K562 (cell line): ENCODE results near the gene ANKRD60. TPM values are rescaled to one million over a fixed set of nuclear protein-coding genes. Genes with fewer than 3 reads are reported as not detected.

Experiments
- ATAC-seq: fragments of 200-7000 bp; cut with Tn5 transposase; 3 replicates; pipeline ENCODE4 v1.9.1; 2020; ENCODE audit warnings: moderate library complexity
- BruUV-seq: library from RNA; stranded (reverse); fragments of 400-500 nt; replicated peaks from 2 replicates; lab custom pipeline; 2021; lab: Mats Ljungman, UMichigan
- CTCF ChIA-PET: fragments of 300-600 bp; formaldehyde crosslinking; extraction: SDS; loops from one replicate; lab custom pipeline; 2021; ENCODE audit warnings: low intra/inter-chr PET ratio; lab: Yijun Ruan, JAX
- POLR2A ChIA-PET: fragments of 300-600, 350-650 bp; sonication (Branson Sonifier 250); formaldehyde crosslinking; extraction: SDS; loops from one replicate; lab custom pipeline; 2021; ENCODE audit warnings: antibody characterized with exemption, inconsistent platforms; lab: Yijun Ruan, JAX
- DNase-seq, 4 experiments: peaks; one replicate each; pipeline versions ENCODE4 v3.0.0 to v3.0.0-alpha.2; 2011 to 2018; ENCODE audit warnings: low spot score in 3 of 4, mixed read lengths in 3 of 4; ENCODE audit errors: extremely low read depth in 1 of 4
- FAIRE-seq: peaks from 2 replicates; lab custom pipeline; 2011; peaks lifted over from hg19 to GRCh38; lab: Jason Lieb, UNC
- H2AFZ ChIP-seq: 2 replicates; pipeline ENCODE4 v1.6.0; 2011; ENCODE audit warnings: low read depth, low read length, control low read depth, inconsistent platforms
- H3K27ac ChIP-seq: fragments of 200-600 bp; 3 replicates; pipeline ENCODE4 v1.8.0; 2011; ENCODE audit warnings: low read depth, mild to moderate bottlenecking, control low read depth, inconsistent platforms, low read length, moderate library complexity, mixed read lengths; ENCODE audit errors: extremely low read depth
- H3K27me3 ChIP-seq, 2 experiments: fragments of 300-600 bp in 1 of 2; 2 replicates in 1 of 2; 3 replicates in 1 of 2; pipeline versions ENCODE4 v1.6.0 to v1.8.0; 2011; ENCODE audit warnings: inconsistent platforms in 2 of 2, low read length in 2 of 2, mild to moderate bottlenecking in 1 of 2, mixed read lengths in 1 of 2, moderate library complexity in 1 of 2; ENCODE audit not compliant: control insufficient read depth in 2 of 2, insufficient read depth in 2 of 2
- H3K36me3 ChIP-seq: fragments of 300-600 bp; 3 replicates; pipeline ENCODE4 v1.8.0; 2011; ENCODE audit warnings: mild to moderate bottlenecking, low read length, inconsistent platforms; ENCODE audit not compliant: control insufficient read depth, insufficient read depth
- H3K4me1 ChIP-seq, 2 experiments: fragments of 200-600 bp in 1 of 2; replicated peaks in 1 of 2; 2 replicates in 1 of 2; 3 replicates in 1 of 2; pipeline versions ENCODE4 v1.5.1 to v1.8.0; 2011; ENCODE audit warnings: inconsistent platforms in 2 of 2, low read length in 2 of 2, mild to moderate bottlenecking in 1 of 2, mixed read lengths in 1 of 2, moderate library complexity in 1 of 2; ENCODE audit not compliant: control insufficient read depth in 2 of 2, insufficient read depth in 2 of 2
- H3K4me2 ChIP-seq: 2 replicates; pipeline ENCODE4 v1.6.1; 2011; ENCODE audit warnings: low read length, control low read depth, inconsistent platforms, mixed read lengths; ENCODE audit not compliant: insufficient read depth
- H3K4me3 ChIP-seq: fragments of 200-600 bp; sonication (generic), shearing (Covaris generic); 2 replicates; pipeline ENCODE4 v1.5.1; 2016; ENCODE audit warnings: control low read depth, inconsistent platforms
- H3K79me2 ChIP-seq: fragments of 200-600 bp; 3 replicates; pipeline ENCODE4 v1.8.0; 2011; ENCODE audit warnings: low read length, inconsistent platforms; ENCODE audit not compliant: control insufficient read depth, insufficient read depth
- H3K9ac ChIP-seq, 2 experiments: 2 replicates each; pipeline versions ENCODE4 v1.6.0 to v1.6.1; 2011; ENCODE audit warnings: low read depth in 2 of 2, low read length in 2 of 2, control low read depth in 1 of 2, inconsistent platforms in 1 of 2, mild to moderate bottlenecking in 1 of 2, mixed read lengths in 1 of 2; ENCODE audit not compliant: insufficient read depth in 1 of 2
- H3K9me1 ChIP-seq: one replicate; pipeline ENCODE4 v1.6.0; 2011; ENCODE audit warnings: inconsistent platforms, mild to moderate bottlenecking, low read length, moderate library complexity; ENCODE audit not compliant: control insufficient read depth, insufficient read depth
- H3K9me3 ChIP-seq: replicated peaks from 2 replicates; pipeline ENCODE4 v1.5.1; 2011; ENCODE audit warnings: low read depth, low read length, inconsistent platforms; ENCODE audit not compliant: control insufficient read depth, insufficient read depth
- H4K20me1 ChIP-seq: replicated peaks from 2 replicates; pipeline ENCODE4 v1.6.1; 2011; ENCODE audit warnings: low read length, inconsistent platforms, mixed read lengths; ENCODE audit not compliant: control insufficient read depth, insufficient read depth
- LEF1 ChIP-seq: fragments of 450-650 bp; IDR thresholded peaks from 2 replicates; pipeline ENCODE4 v1.6.1; 2016; ENCODE audit warnings: mild to moderate bottlenecking
- MTA1 ChIP-seq: fragments of 450-650 bp; IDR thresholded peaks from 2 replicates; pipeline ENCODE4 v1.6.1; 2017; ENCODE audit warnings: borderline replicate concordance
- MTA2 ChIP-seq: fragments of 450-650 bp; IDR thresholded peaks from 2 replicates; pipeline ENCODE4 v1.6.1; 2016; ENCODE audit warnings: low read depth
- ZBED1 ChIP-seq: IDR thresholded peaks from 2 replicates; pipeline ENCODE4 v1.6.1; 2014
- ZNF140 ChIP-seq: fragments of 250-450 bp; sonication (Bioruptor Pico); IDR thresholded peaks from 2 replicates; pipeline ENCODE4 v1.8.0; 2021; ENCODE audit warnings: moderate library complexity, mild to moderate bottlenecking, inconsistent platforms
- WGBS: fragments of 100-300 bp; shearing (Covaris generic); methylation state at CpG from one replicate; pipeline ENCODE4 v1.1.6; 2016; ENCODE audit warnings: low coverage, mixed read lengths; ENCODE audit not compliant: insufficient coverage; ENCODE audit errors: missing lambda C conversion rate; 5-methylcytosine and 5-hydroxymethylcytosine counted together
- in situ Hi-C: fragments of 300-500 bp; cut with MboI; formaldehyde crosslinking; loops from 4 replicates; pipeline ENCODE4 v1.15.0; 2018; ENCODE audit warnings: inconsistent platforms, mixed read lengths
- intact Hi-C: fragments of 100-400 bp; cut with micrococcal nuclease; formaldehyde crosslinking; loops from 2 replicates; pipeline ENCODE4 v1.14.2; 2022
- polyA plus RNA-seq, 8 experiments: library from polyadenylated mRNA; depleted of rRNA in 4 of 8; stranded (reverse) in 5 of 8; unstranded in 3 of 8; fragments of >200 nt; fragmentation: Nextera tagmentation in 2 of 8; fragmentation: Illumina TruSeq in 1 of 8; extraction: Ambion mirVana in 2 of 8; extraction: Trizol in 1 of 8; gene quantifications; 2 replicates each; pipeline versions ENCODE4 v1.2.1 to v1.2.3, GENCODE V29; 2011 to 2014; ENCODE audit warnings: inconsistent platforms in 1 of 8, missing spikeins in 1 of 8
- total RNA-seq, 7 experiments: library from RNA; depleted of rRNA in 6 of 7; stranded (reverse); fragments of >200 nt in 6 of 7; fragmentation: Illumina TruSeq in 2 of 7; extraction: Trizol in 2 of 7; gene quantifications; 2 replicates each; pipeline versions ENCODE4 v1.2.1 to v1.2.3, GENCODE V29; 2011 to 2021; ENCODE audit warnings: low replicate concordance in 1 of 7
- TF ChIP-seq, protein P1 (sequence below): fragments of 450-650 bp; IDR thresholded peaks from 2 replicates; pipeline ENCODE4 v1.6.1; 2016
- TF ChIP-seq, protein P2 (sequence below): fragments of 250-450 bp; sonication (Bioruptor Pico); IDR thresholded peaks from 2 replicates; pipeline ENCODE4 v1.5.1; 2021; ENCODE audit warnings: mild to moderate bottlenecking

The ANKRD60 gene
- total and polyA plus RNA-seq, 9 of the 15 experiments (the other 6 are each of a cell fraction or from before 2014, with no cell fraction given), result not detected

GRCh38 chr20:58215116-58215515 lies 13.3 kb downstream of the ANKRD60 start (continued):
- TF ChIP-seq ZBED1 (no peak), MTA2 (no peak)

GRCh38 chr20:58214310-58214709 lies 14.1 kb downstream of the ANKRD60 start:
- Histone ChIP-seq H3K27ac (no peak overlapping the region), H3K27me3 (peaks cover 30 to 59% of the 10 kb centered on the region in 2 experiments), H4K20me1 (peaks cover 3% of the 10 kb centered on the region), H2AFZ (no peak overlapping the region), H3K4me1 (peaks cover 0 to 6% of the 10 kb centered on the region in 2 experiments; a peak in 1 of 5 replicates), H3K9me1 (no peaks in the 10 kb centered on the region), H3K9ac (no peak overlapping the region), H3K79me2 (no peaks in the 10 kb centered on the region), H3K36me3 (no peaks in the 10 kb centered on the region), H3K4me2 (no peak overlapping the region), H3K9me3 (peaks cover 3% of the 10 kb centered on the region; the same call in 1 of the 2 replicates), H3K4me3 (no peak overlapping the region)
- ATAC-seq, result no peak
- FAIRE-seq, result no peak
- TF ChIP-seq, protein P1, sequence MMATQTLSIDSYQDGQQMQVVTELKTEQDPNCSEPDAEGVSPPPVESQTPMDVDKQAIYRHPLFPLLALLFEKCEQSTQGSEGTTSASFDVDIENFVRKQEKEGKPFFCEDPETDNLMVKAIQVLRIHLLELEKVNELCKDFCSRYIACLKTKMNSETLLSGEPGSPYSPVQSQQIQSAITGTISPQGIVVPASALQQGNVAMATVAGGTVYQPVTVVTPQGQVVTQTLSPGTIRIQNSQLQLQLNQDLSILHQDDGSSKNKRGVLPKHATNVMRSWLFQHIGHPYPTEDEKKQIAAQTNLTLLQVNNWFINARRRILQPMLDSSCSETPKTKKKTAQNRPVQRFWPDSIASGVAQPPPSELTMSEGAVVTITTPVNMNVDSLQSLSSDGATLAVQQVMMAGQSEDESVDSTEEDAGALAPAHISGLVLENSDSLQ, result no peak
- no peak for TF ChIP-seq MTA1
- no peak for TF ChIP-seq LEF1
- TF ChIP-seq, protein P2, sequence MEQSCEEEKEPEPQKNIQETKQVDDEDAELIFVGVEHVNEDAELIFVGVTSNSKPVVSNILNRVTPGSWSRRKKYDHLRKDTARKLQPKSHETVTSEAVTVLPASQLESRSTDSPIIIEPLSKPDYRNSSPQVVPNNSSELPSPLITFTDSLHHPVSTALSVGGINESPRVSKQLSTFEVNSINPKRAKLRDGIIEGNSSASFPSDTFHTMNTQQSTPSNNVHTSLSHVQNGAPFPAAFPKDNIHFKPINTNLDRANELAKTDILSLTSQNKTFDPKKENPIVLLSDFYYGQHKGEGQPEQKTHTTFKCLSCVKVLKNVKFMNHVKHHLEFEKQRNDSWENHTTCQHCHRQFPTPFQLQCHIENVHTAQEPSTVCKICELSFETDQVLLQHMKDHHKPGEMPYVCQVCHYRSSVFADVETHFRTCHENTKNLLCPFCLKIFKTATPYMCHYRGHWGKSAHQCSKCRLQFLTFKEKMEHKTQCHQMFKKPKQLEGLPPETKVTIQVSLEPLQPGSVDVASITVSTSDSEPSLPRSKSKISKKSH, result no peak
- TF ChIP-seq ZNF140 (CRISPR knock-in tag), result no peak
- ChIA-PET CTCF (no interaction called here), POLR2A (no interaction called here)
- BruUV-seq, result no TSS peak
- in situ Hi-C loops (loop anchor here (25.0 kb wide), 2 partner anchors 602 to 827 kb away; partner anchors contain the start of genes RBM38 and ZBP1), intact Hi-C loops (no loop called here)
- no peak for DNase-seq
- 0% methylated on average over 7 of the region's 8 CpGs for WGBS
